NOMO-1 (cell line): ENCODE measurements around the gene SGTA.
"Not testable (repeated sequence)": the region's sequence is repeated elsewhere in the genome, so short reads cannot be mapped to it uniquely, and the experiment has no call there.

Experiments
- DNase-seq, 2 experiments: peaks; one replicate each; lab custom pipeline; 2025; ENCODE audit not compliant: unreplicated experiment in 2 of 2; lab: John Stamatoyannopoulos, UW

SGTA gene, protein sequence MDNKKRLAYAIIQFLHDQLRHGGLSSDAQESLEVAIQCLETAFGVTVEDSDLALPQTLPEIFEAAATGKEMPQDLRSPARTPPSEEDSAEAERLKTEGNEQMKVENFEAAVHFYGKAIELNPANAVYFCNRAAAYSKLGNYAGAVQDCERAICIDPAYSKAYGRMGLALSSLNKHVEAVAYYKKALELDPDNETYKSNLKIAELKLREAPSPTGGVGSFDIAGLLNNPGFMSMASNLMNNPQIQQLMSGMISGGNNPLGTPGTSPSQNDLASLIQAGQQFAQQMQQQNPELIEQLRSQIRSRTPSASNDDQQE

DNA sequence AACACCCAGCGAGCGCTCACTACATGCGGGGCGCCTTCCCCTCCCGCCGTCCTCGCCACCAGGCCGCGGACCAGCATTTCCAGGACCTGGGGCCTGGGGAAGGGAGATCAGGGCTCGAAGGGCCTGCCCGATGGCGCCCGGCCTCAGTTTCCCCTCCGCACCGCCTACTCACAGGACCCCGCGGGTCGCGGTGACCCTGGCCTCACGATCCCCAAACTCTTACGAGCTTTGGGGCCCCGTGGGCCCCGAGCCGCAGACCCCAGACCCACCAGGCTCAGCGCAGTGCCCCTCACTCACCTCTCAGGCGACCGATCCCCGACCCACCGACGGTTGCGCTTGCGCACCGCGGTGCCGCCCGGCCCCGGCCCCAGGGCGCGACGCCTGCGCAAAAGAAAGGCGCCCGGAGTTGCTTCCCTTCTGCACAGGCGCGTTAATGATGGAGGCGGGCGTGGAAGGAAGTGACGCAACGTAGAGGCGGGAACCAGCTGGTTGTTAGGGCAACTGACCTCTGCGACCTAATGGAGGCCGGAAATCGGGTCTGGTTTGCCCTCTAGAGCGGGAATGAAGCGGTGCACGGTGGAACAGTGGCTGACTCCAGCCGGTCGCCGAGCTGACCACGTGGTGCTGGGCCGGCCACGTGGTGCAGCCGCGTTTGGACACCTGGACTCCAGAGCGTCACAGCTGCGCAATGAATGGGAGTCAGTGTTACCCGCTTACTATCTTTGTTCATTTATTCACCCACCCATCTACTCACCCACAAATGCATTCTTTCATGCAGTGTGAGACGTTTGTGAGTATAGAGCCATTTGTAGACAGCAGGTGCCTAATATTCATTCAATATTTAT is at the start of gene SGTA:
Gene SGTA, minus strand, starts transcription at position 338 of the 845 bp plus-strand sequence. CDS start 14,205 bp downstream, outside the sequence.
- DNase-seq: peak; percentile 98 to 99

DNA sequence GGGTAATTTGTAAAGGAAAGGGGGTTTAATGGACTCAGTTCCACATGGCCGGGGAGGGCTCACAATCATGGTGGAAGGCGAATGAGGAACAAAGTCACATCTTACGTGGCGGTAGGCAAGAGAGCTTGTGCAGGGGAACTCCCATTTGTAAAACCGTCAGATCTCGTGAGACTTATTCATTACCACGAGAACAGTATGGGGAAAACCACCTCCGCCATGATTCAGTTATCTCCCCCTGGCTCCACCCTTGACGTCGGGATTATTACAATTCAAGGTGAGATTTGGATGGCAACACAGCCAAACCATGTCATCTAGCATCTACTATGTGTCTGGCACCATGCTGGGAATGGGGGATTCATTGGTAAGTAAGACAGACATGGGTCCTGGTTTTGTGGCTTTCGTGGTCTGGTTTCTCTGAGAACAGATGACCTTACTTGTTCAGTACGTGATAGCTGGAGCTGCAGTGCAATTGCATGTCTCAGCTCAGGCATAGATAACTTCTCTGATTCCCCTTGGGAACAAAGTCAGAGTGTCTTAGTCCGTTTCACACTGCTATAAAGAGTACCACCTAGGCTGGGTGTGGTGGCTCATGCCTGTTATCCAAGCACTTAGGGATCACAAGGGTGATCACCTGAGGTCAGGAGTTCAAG is 44.9 kb upstream of the SGTA start:
- DNase-seq: no peak

DNA sequence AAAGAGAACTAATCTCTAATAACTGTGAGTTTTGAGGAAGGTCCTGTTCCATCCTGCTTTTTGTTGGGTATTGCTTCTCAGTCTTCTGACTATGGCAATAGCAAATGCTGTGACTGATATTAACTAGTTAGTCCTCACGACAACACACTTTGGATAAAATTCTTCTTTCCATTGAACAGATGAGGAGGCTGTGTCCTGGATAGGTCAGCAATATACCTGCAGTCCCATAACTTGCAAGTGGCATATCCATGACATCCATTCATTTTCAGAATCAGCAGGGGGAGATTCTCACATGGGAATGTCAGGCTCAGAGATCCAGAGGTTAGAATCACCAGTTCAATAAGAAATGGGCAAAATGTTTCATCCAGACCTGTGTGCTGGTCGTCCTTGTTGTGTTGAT is 43.9 kb upstream of the SGTA start:
- no peak for DNase-seq

GRCh38 chr19:2824129-2824528 is 41.1 kb upstream of the SGTA start:
- DNase-seq: no peak

- DNase-seq: no peak
Measured at GRCh38 chr19:2823646-2824045, 40.6 kb upstream of the SGTA start.

DNA sequence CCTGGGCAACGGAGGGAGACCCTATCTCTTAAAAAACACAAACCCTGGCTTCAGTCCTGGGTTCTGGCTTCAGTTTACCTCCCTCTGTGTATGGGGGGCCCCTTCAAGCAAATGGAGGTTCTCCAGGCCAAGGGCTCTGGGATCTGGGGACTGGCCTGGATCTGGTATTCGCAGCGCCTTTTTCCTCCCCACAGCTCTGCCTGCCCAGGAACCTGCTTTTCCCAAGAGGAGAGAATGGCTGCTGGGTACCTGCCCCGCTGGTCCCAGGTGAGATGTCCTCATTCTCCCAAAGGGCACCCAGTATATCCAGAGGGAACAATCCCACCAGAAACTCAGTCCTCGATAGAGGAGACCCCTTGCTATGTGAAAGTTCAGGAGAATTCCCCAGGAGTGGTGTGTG is 39.8 kb upstream of the SGTA start:
- no peak for DNase-seq

GRCh38 chr19:2820112-2820702 is 37.1 kb upstream of the SGTA start:
- DNase-seq: peak in 1 of 2 experiments; percentile 6

DNA sequence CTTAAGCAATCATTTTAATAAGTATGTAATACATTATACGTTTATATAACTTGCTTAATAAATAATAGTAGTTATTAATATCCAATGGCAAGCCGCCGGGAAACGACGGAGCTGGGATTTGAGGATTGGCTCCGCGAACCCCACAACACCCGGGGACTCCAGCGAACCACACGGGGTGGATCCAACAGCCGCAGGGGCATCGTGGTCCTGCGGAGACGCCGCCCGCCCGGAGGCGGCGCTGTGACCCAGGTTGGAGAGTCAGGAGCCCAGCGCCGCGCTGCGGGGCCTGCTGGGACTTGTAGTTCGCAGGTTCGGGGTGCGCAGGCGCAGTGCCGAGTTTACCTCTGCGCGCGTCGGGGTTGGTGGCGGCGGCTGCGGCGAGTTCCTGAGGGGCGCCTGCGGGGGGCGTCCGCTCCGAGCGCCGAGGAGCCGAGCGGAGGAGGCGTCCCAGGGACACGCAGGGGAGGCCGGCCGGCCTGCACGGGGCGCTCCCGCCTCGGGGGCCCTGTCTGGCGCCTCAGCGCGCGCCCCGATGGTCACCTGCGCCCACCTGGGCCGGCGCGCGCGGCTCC is 36.6 kb upstream of the SGTA start, which contains the start of gene ZNF554:
Gene ZNF554, plus strand, starts transcription at position 329 of the 572 bp plus-strand sequence. Its CDS starts 204 bp downstream, at position 533.
- peak; percentile 88 to 96 for DNase-seq

DNA sequence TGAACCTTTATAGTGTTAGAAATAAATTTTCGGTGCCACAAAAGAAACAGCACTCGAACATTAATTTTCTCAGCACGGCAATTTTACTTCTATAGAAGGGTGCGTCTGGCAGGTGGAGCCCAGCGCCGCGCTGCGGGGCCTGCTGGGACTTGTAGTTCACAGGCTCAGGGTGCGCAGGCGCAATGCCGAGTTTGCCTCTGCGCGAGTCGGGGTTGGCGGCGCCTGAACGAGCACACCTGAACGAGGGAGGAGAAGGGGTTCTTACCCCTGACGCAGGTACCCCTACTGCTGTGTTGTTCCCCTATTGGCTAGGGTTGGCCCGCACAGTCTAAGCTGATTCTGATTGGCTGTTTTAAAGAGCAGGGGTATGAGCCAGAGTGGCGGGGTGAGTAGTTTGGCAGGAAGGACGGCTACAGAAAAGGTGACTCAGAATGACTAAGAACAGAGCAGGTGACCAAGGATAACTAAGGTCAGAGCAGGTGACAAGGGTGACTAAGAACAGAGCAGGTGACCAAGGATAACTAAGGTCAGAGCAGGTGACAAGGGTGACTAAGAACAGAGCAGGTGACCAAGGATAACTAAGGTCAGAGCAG is 34.3 kb upstream of the SGTA start:
- not testable (repeated sequence) for DNase-seq

DNA sequence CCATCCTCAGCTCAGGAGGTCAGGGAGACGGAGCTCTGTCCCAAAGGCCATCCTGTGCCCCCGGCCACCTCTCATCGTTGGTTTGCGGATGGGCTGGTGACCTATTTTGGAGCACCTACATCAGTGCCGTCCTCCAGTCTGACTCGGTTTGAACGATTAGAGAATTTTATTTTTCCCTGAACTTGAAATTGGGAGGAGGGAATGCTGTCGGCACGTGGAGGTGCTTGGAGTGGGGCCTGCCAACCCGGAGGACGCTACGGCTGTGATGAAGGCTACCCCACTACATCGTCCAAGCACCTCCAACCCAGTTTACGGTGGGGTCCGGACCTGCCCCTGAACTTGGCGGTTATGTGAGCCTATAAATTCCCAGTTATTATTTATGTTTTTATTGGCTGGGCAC is 33.6 kb upstream of the SGTA start:
- DNase-seq: no peak

DNA sequence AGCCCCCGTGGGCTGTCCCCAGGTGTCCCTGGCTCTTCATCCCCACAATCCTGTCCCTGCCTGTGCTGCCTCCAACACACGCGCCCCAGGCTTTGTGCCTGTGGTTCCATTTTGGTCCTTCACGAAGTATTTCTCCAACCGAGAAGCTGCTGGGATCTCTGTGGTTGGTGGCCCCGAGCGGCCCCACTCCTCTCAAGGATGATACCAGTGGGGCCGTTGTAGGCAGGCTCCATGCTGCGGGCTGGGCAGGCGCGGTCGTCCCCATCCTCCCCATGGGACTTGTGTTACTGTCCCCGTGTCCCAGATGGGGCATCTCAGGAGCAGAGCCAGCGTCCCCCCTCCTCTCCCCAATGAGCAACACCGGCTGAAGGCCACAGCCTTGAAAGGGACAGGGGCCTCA is 32.9 kb upstream of the SGTA start:
- DNase-seq: no peak

DNA sequence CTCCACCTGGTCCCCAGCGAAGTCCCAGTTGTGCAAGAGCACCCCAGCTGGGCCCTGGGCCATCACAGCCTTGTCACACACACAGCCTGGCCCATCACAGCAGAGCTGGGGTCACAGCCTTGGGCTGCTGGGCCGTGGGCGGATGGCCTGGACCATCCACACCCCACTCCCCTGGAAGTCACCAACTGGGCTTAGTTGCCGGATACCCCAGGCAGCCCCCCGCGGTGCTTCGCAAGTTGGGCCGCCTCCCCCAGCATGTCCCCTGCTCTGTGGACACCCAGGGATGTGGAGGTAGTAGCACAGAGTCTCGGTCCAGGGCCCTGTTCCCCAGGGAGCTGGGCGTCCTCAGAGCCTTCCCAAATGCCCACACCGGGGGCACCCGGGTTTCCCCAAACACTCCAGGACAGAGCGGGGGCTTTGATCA is 32.1 kb upstream of the SGTA start:
- no peak for DNase-seq

GRCh38 chr19:2814426-2814825 is 31.4 kb upstream of the SGTA start:
- no peak for DNase-seq

GRCh38 chr19:2813235-2814160 is 30.4 kb upstream of the SGTA start:
- no peak for DNase-seq

DNA sequence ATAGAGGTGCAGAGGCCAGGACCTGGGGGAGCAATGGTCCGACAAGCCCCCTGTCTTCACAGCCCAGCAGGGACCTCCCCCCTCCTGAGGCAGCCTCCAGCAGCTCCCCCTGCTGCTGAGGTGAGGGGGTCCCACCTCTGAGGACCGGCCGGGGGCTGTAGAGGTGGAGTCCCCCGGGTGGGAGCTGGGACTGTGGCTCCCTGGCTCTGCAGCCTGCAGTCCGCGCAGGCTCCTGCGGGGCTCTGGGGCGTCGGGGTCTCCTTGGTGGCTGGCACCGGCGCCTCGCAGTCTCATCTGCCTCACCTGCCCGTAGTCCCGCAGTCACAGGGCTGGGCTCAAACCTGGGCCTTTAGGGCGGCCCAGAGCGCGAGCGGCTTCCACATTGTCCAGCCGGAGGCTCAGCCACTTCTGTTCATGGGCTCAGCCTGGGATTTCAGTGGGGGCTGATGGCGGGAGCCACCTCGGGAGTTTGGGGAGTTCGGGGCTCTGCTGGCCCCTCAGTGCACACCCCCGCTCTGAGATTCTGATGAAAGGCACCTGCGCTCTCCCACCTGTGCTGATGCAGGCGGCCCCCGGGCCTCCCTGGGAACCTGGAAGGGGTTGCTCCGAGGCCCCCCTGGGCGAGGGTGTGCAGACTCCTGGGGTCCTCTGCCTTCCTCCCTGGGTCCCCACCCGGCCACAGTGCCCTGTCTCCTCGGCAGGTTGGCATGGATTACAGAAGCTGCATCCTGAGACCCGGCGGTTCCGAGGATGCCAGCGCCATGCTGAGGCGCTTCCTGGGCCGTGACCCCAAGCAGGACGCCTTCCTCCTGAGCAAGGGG is 29.6 kb upstream of the SGTA start:
- DNase-seq: no peak

- no peak for DNase-seq
Measured at GRCh38 chr19:2811735-2812413, 28.8 kb upstream of the SGTA start.

GRCh38 chr19:2811221-2811722 is 28.2 kb upstream of the SGTA start:
- no peak for DNase-seq
